HepG2 (cell line): ENCODE results near the gene KIAA1191. TPM values are rescaled to one million over a fixed set of nuclear protein-coding genes. Genes with fewer than 3 reads are reported as not detected.
A peak's percentile ranks its signal among the peaks of the same experiment; 100 is the strongest.

Experiments
- ARNT2 ChIP-seq: sonication (generic); formaldehyde crosslinking; IDR thresholded peaks from 2 replicates; pipeline ENCODE4 v1.8.0; 2022; ENCODE audit warnings: mild to moderate bottlenecking, low read depth, missing genetic modification reagents, moderate library complexity
- ARNTL ChIP-seq: sonication (generic); formaldehyde crosslinking; IDR thresholded peaks from 2 replicates; pipeline ENCODE4 v1.4.0; 2020; ENCODE audit warnings: mild to moderate bottlenecking, missing genetic modification reagents
- ATRX ChIP-seq: sonication (generic); formaldehyde crosslinking; IDR thresholded peaks from 2 replicates; pipeline ENCODE4 v1.4.0; 2020; ENCODE audit warnings: missing genetic modification reagents, borderline replicate concordance
- CAMTA2 ChIP-seq: sonication (generic); formaldehyde crosslinking; IDR thresholded peaks from 2 replicates; pipeline ENCODE4 v1.4.0; 2020; ENCODE audit warnings: mild to moderate bottlenecking, missing genetic modification reagents, borderline replicate concordance
- CBX1 ChIP-seq: IDR thresholded peaks from one replicate; pipeline ENCODE4 v1.6.1; 2016; ENCODE audit warnings: antibody characterized with exemption, low read depth
- CBX2 ChIP-seq, 2 experiments: fragments of 200-600 bp in 1 of 2; sonication (generic); formaldehyde crosslinking in 1 of 2; IDR thresholded peaks; 2 replicates each; pipeline versions ENCODE4 v1.7.0 to v1.8.1; 2018 to 2022; ENCODE audit warnings: low read depth in 2 of 2, low read length in 1 of 2, mild to moderate bottlenecking in 1 of 2, missing genetic modification reagents in 1 of 2
- DMTF1 ChIP-seq: sonication (generic); formaldehyde crosslinking; IDR thresholded peaks from 2 replicates; pipeline ENCODE4 v1.4.0; 2020; ENCODE audit warnings: mild to moderate bottlenecking, missing genetic modification reagents
- ETV5 ChIP-seq: IDR thresholded peaks from 2 replicates; pipeline ENCODE4 v1.6.1; 2018; ENCODE audit warnings: missing biosample characterization, missing genetic modification reagents, inconsistent platforms, borderline replicate concordance
- ETV6 ChIP-seq: sonication (generic); formaldehyde crosslinking; conservative IDR thresholded peaks from 2 replicates; pipeline ENCODE4 v1.4.0; 2020; ENCODE audit warnings: missing genetic modification reagents
- FOSL2 ChIP-seq: sonication (generic); formaldehyde crosslinking; IDR thresholded peaks from 2 replicates; pipeline ENCODE4 v1.4.0; 2020; ENCODE audit warnings: missing genetic modification reagents
- JDP2 ChIP-seq: sonication (generic); formaldehyde crosslinking; IDR thresholded peaks from 2 replicates; pipeline ENCODE4 v1.8.1; 2022; ENCODE audit warnings: missing genetic modification reagents, borderline replicate concordance
- KDM5A ChIP-seq: fragments of 200-600 bp; sonication (generic); IDR thresholded peaks from 2 replicates; pipeline ENCODE4 v1.7.0; 2018; ENCODE audit warnings: antibody characterized with exemption, mild to moderate bottlenecking, low read length, borderline replicate concordance
- MBNL3 ChIP-seq: fragments of 250-450 bp; sonication (Bioruptor Pico); conservative IDR thresholded peaks from 2 replicates; pipeline ENCODE4 v1.8.0; 2022; ENCODE audit warnings: mild to moderate bottlenecking, inconsistent platforms
- NR0B2 ChIP-seq: sonication (generic); formaldehyde crosslinking; IDR thresholded peaks from 2 replicates; pipeline ENCODE4 v1.4.0; 2020; ENCODE audit warnings: mild to moderate bottlenecking, missing genetic modification reagents
- SMAD3 ChIP-seq: sonication (generic); formaldehyde crosslinking; IDR thresholded peaks from 2 replicates; pipeline ENCODE4 v1.4.0; 2020; ENCODE audit warnings: missing genetic modification reagents
- SMAD9 ChIP-seq: sonication (generic); formaldehyde crosslinking; IDR thresholded peaks from 2 replicates; pipeline ENCODE4 v1.5.1; 2020; ENCODE audit warnings: mild to moderate bottlenecking, missing genetic modification reagents
- THRA ChIP-seq: sonication (generic); formaldehyde crosslinking; IDR thresholded peaks from 2 replicates; pipeline ENCODE4 v1.4.0; 2020; ENCODE audit warnings: missing genetic modification reagents, borderline replicate concordance
- TMF1 ChIP-seq: sonication (generic); formaldehyde crosslinking; IDR thresholded peaks from 2 replicates; pipeline ENCODE4 v1.8.1; 2022; ENCODE audit warnings: low read depth, missing genetic modification reagents
- XBP1 ChIP-seq: sonication (generic); formaldehyde crosslinking; IDR thresholded peaks from 2 replicates; pipeline ENCODE4 v1.5.0; 2020; ENCODE audit warnings: missing genetic modification reagents
- XRCC5 ChIP-seq: fragments of 200-400 bp; formaldehyde crosslinking; optimal IDR thresholded peaks from 2 replicates; pipeline ENCODE3; 2017; ENCODE audit warnings: mild to moderate bottlenecking, low read length
- ZNF101 ChIP-seq: sonication (generic); formaldehyde crosslinking; IDR thresholded peaks from 2 replicates; pipeline ENCODE4 v1.4.0; 2020; ENCODE audit warnings: mild to moderate bottlenecking, low read depth, missing genetic modification reagents, borderline replicate concordance
- ZNF253 ChIP-seq: sonication (generic); formaldehyde crosslinking; IDR thresholded peaks from 2 replicates; pipeline ENCODE4 v1.8.0; 2022; ENCODE audit warnings: mild to moderate bottlenecking, missing genetic modification reagents, borderline replicate concordance
- ZNF274 ChIP-seq: sonication (generic); formaldehyde crosslinking; IDR thresholded peaks from 2 replicates; pipeline ENCODE4 v1.5.1; 2020; ENCODE audit warnings: mild to moderate bottlenecking, missing genetic modification reagents
- ZNF451 ChIP-seq: sonication (generic); formaldehyde crosslinking; IDR thresholded peaks from 2 replicates; pipeline ENCODE4 v1.5.0; 2020; ENCODE audit warnings: mild to moderate bottlenecking, missing genetic modification reagents
- polyA plus RNA-seq, 8 experiments: library from polyadenylated mRNA; depleted of rRNA in 3 of 8; stranded (reverse) in 7 of 8; unstranded in 1 of 8; fragments of >200 nt; fragmentation: Illumina TruSeq in 4 of 8; extraction: Trizol in 4 of 8; gene quantifications; 2 replicates each; pipeline versions ENCODE4 v1.2.1 to v1.2.3, GENCODE V29; 2011 to 2016; ENCODE audit warnings: low read depth in 4 of 8, missing spikeins in 1 of 8, mixed read lengths in 1 of 8; ENCODE audit not compliant: insufficient read depth in 1 of 8
- total RNA-seq, 5 experiments: library from RNA; depleted of rRNA; stranded (reverse); fragments of >200 nt; fragmentation: Illumina TruSeq; extraction: Trizol; gene quantifications; 2 replicates each; pipeline ENCODE4 v1.2.3, GENCODE V29; 2016; ENCODE audit warnings: low read depth in 1 of 5

KIAA1191 gene
- total and polyA plus RNA-seq, 2 of the 13 experiments (the other 11 are each of a cell fraction or from before 2014, with no cell fraction given) = 63.6 to 103 TPM

GRCh38 chr5:176388444-176389134 is 27.0 kb upstream of the KIAA1191 start, which contains the start of the genes HIGD2A and NOP16 (continued):
- TF ChIP-seq THRA (peak; percentile 38; the same call in 1 of the 2 replicates), FOSL2 (CRISPR knock-in tag) (peak; percentile 27; the same call in 1 of the 2 replicates), ETV6 (CRISPR knock-in tag) (no peak; the same call in 1 of the 2 replicates), SMAD9 (CRISPR knock-in tag) (peak; percentile 96), TMF1 (CRISPR knock-in tag) (peak; percentile 74; the same call in 1 of the 2 replicates), ZNF451 (no peak), CAMTA2 (CRISPR knock-in tag) (no peak), CBX1 (no peak), DMTF1 (no peak), KDM5A (peak; percentile 99), ARNTL (CRISPR knock-in tag) (peak; percentile 44; the same call in 1 of the 2 replicates), JDP2 (CRISPR knock-in tag) (no peak; the same call in 1 of the 2 replicates), MBNL3 (no peak), ATRX (CRISPR knock-in tag) (no peak), CBX2 (IDR thresholded peaks at IDR 0.05; ENCODE audit: low read depth, low read length) (no peak), CBX2 (CRISPR knock-in tag; IDR thresholded peaks at IDR 0.05; ENCODE audit: low read depth) (no peak), XBP1 (CRISPR knock-in tag) (no peak), ZNF253 (CRISPR knock-in tag) (no peak), XRCC5 (peak; percentile 94), ZNF274 (CRISPR knock-in tag) (peak; percentile 86; the same call in 1 of the 2 replicates), ZNF101 (0 out of 2 replicates have a peak, but pooled peaks have one; percentile 26), NR0B2 (CRISPR knock-in tag) (peak; percentile 96; the same call in 1 of the 2 replicates), ARNT2 (CRISPR knock-in tag) (peak; percentile 54), ETV5 (CRISPR knock-in tag) (peak; percentile 65), SMAD3 (CRISPR knock-in tag) (no peak)
